ENCODE measurements around the gene PTPDC1. TPM values are rescaled to one million over a fixed set of nuclear protein-coding genes. Genes with fewer than 3 reads are reported as not detected.

PTPDC1 gene
- total and polyA plus RNA-seq, 8 donors = 2.8 to 45.0 (median 8.5) TPM

DNA sequence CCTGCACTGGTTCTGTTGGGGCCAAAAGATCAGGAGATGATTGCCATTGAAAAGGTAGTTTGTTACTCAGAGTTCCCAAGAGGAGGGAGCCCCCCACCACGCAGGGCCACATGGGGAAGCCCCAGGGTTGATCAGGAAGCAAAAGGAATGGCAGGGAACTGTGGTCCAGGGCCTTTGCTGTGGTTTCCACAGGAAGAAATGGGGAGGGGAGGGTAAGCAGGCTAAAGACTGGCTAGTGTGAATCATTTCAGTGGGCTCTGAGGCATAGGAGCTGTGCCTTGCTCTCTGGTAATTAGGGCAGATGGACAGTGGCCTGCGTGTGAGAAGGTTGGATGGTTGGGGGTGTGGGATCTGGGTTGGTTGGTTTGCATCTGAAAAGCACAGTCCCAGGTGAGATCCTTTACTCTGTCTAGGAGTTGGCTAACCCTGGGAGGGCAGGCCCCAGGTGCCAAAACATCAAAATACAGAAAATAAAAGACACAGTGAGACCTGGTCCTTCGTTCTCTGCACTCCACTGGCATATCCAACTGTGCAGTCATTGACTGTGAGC is 66.1 kb downstream of the PTPDC1 start:
- Histone ChIP-seq H3K4me3 (no peak overlapping the region), H3K9me3 (no peaks in the 10 kb centered on the region), H3K36me3 (no peaks in the 10 kb centered on the region), H3K27ac (no peak overlapping the region), H3K27me3 (no peaks in the 10 kb centered on the region), H3K4me1 (peaks cover 0 to 4% (median 0%) of the 10 kb centered on the region in 4 donors)
- no peak for DNase-seq
- intact Hi-C loops (cut with DNase I; ENCODE audit: low total_unique reads) = no loop called here
- TF ChIP-seq POLR2A (IDR thresholded peaks at IDR 0.05) (no peak), POLR2AphosphoS5 (IDR thresholded peaks at IDR 0.05) (no peak), EP300 (IDR thresholded peaks at IDR 0.05) (no peak)
- TF ChIP-seq, protein P1, sequence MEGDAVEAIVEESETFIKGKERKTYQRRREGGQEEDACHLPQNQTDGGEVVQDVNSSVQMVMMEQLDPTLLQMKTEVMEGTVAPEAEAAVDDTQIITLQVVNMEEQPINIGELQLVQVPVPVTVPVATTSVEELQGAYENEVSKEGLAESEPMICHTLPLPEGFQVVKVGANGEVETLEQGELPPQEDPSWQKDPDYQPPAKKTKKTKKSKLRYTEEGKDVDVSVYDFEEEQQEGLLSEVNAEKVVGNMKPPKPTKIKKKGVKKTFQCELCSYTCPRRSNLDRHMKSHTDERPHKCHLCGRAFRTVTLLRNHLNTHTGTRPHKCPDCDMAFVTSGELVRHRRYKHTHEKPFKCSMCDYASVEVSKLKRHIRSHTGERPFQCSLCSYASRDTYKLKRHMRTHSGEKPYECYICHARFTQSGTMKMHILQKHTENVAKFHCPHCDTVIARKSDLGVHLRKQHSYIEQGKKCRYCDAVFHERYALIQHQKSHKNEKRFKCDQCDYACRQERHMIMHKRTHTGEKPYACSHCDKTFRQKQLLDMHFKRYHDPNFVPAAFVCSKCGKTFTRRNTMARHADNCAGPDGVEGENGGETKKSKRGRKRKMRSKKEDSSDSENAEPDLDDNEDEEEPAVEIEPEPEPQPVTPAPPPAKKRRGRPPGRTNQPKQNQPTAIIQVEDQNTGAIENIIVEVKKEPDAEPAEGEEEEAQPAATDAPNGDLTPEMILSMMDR (IDR thresholded peaks at IDR 0.05) = no peak
- WGBS, 5 donors = 75 to 85% (median 83%) methylated on average over 3 of the region's 3 CpGs

DNA sequence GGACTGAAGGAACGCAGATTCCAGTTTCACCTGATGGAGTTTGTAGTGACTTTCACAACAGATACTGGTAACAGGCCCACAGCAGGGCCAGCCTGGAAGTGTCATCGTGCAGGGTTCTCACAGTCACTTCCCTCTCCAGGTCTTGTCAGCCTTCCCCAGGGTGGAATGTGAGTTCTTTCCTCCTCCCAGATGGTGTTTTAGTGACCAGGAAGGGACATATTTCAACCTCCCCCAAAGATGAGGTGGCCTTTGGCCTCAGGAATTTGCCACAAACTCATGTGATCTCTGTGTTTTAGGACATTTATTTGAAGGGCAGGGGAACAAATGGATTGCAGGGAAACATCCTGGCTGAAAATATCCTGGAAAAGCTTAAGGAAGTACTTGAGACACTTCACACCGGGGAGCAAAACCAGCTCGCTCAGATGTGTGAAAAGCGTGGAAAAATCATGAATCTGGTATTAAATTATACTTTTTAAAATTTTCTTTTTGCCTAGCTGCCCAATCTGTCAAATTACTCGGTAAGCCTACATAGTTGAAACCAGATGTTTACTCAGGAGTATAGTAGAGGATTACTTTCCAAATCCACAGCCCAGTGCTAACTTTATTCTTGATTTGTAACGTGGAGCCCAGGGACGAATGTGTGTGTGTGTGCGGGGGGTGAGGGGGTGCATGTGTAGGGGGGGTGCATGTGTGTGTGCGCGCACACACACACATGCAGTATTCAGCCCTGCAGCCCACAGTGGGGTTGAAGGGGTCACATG is 66.8 kb downstream of the PTPDC1 start:
- TF ChIP-seq EP300 (IDR thresholded peaks at IDR 0.05) = no peak
- TF ChIP-seq, protein P1 (IDR thresholded peaks at IDR 0.05) = no peak
- TF ChIP-seq POLR2AphosphoS5 (IDR thresholded peaks at IDR 0.05) = no peak
- TF ChIP-seq POLR2A (IDR thresholded peaks at IDR 0.05) = no peak
- H3K27ac ChIP-seq = no peak overlapping the region
- no peaks in the 10 kb centered on the region for H3K27me3 ChIP-seq
- no peak for DNase-seq
- no peak overlapping the region for H3K4me3 ChIP-seq
- no peaks in the 10 kb centered on the region for H3K36me3 ChIP-seq
- WGBS, 5 donors = 71 to 77% (median 76%) methylated on average over 11 of the region's 11 CpGs
- H3K9me3 ChIP-seq = no peaks in the 10 kb centered on the region
- peaks cover 0 to 4% (median under 1%) of the 10 kb centered on the region in 4 donors for H3K4me1 ChIP-seq
- intact Hi-C loops (cut with DNase I; ENCODE audit: low total_unique reads) = no loop called here

DNA sequence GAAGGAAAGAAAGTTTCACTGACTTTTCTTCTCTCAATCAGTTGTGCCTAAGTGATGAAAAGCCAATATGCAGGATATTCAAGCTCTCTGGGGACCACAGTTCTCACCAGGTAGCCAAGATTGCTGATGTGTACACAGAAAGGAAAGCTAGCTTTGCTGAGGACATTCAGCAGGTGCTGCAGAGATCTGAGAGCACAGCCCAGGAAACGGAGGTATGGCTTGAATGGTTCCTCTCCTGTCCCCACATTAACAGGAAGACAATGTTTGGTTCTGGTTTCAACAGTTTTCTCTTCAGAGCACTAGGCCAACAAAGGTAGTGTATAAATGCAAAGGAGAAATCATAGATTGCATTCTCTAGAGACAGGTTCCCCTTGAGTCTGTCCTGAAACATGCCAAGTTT is 69.6 kb downstream of the PTPDC1 start:
- intact Hi-C loops (cut with DNase I; ENCODE audit: low total_unique reads) = no loop called here
- no peak overlapping the region for H3K27ac ChIP-seq

DNA sequence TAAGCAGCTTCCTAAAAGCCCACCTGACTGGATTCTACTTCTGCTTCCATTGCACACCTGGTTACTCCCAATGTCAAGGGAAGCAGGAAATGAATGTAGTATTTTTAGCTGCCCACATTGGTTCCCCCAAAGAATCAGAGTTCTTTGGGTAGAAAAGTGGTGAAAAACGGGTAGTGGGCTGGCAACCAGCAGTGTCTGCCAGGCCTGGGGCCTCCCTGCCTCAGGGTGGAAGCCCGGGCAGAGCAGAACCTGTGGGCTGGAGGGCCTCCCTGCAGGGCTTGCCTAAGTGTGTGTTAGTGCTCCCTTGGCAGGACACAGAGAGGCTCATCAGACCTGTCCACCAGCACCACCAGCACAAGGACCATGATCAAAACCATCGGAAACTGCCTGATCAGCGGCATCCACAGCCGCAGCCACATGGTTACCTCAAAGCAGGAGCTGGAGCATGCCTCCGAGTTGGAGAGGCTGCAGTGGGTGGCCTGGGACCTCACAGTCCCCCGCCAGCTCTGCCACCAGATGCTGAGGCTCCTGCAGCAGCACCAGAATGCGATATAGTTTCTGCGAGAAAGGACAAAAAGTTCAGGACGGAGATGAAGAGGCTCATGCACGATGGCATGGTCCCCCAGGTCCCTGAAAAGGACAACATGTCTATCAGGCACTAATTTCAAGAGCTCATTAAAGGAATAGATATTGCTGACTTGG is 72.2 kb downstream of the PTPDC1 start:
- Histone ChIP-seq H3K27me3 (no peaks in the 10 kb centered on the region), H3K36me3 (no peaks in the 10 kb centered on the region), H3K4me1 (peaks cover 12 to 33% (median 18%) of the 10 kb centered on the region in 4 donors), H3K4me3 (no peak overlapping the region), H3K27ac (peak overlapping the region; percentile 2 to 71 (median 62)), H3K9me3 (no peaks in the 10 kb centered on the region)
- no peak for TF ChIP-seq EP300 (IDR thresholded peaks at IDR 0.05)
- TF ChIP-seq, protein P1 (IDR thresholded peaks at IDR 0.05) = no peak
- no peak for TF ChIP-seq POLR2A (IDR thresholded peaks at IDR 0.05)
- no peak for TF ChIP-seq POLR2AphosphoS5 (IDR thresholded peaks at IDR 0.05)
- intact Hi-C loops (cut with DNase I; ENCODE audit: low total_unique reads) = no loop called here
- DNase-seq = no peak
- 87 to 92% (median 88%) methylated on average over 8 to 11 of the region's 11 CpGs for WGBS, 5 donors

More for the DNA sequence above, 69.6 kb downstream of the PTPDC1 start:
- no peak for DNase-seq
- no peak overlapping the region for H3K4me3 ChIP-seq
- H3K36me3 ChIP-seq = no peaks in the 10 kb centered on the region
- peaks cover 12 to 27% (median 18%) of the 10 kb centered on the region in 4 donors for H3K4me1 ChIP-seq
- TF ChIP-seq POLR2A (IDR thresholded peaks at IDR 0.05) = no peak
- TF ChIP-seq, protein P1 (IDR thresholded peaks at IDR 0.05) = no peak
- no peak for TF ChIP-seq POLR2AphosphoS5 (IDR thresholded peaks at IDR 0.05)
- TF ChIP-seq EP300 (IDR thresholded peaks at IDR 0.05) = no peak
- no peaks in the 10 kb centered on the region for H3K27me3 ChIP-seq
- no peaks in the 10 kb centered on the region for H3K9me3 ChIP-seq
- WGBS, 5 donors = 47 to 62% (median 50%) methylated on average over 1 of the region's 1 CpG
